Measurements from ENCODE around the gene SIPA1L3. TPM values are rescaled to one million over a fixed set of nuclear protein-coding genes. Genes with fewer than 3 reads are reported as not detected.

SIPA1L3 gene
- total and polyA plus RNA-seq, 2 experiments from 2014 or later: 15.7 to 54.1 TPM

GRCh38 chr19:38173291-38174041 lies 266.5 kb downstream of the SIPA1L3 start (continued):
- TF ChIP-seq, protein P1, sequence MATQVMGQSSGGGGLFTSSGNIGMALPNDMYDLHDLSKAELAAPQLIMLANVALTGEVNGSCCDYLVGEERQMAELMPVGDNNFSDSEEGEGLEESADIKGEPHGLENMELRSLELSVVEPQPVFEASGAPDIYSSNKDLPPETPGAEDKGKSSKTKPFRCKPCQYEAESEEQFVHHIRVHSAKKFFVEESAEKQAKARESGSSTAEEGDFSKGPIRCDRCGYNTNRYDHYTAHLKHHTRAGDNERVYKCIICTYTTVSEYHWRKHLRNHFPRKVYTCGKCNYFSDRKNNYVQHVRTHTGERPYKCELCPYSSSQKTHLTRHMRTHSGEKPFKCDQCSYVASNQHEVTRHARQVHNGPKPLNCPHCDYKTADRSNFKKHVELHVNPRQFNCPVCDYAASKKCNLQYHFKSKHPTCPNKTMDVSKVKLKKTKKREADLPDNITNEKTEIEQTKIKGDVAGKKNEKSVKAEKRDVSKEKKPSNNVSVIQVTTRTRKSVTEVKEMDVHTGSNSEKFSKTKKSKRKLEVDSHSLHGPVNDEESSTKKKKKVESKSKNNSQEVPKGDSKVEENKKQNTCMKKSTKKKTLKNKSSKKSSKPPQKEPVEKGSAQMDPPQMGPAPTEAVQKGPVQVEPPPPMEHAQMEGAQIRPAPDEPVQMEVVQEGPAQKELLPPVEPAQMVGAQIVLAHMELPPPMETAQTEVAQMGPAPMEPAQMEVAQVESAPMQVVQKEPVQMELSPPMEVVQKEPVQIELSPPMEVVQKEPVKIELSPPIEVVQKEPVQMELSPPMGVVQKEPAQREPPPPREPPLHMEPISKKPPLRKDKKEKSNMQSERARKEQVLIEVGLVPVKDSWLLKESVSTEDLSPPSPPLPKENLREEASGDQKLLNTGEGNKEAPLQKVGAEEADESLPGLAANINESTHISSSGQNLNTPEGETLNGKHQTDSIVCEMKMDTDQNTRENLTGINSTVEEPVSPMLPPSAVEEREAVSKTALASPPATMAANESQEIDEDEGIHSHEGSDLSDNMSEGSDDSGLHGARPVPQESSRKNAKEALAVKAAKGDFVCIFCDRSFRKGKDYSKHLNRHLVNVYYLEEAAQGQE (IDR thresholded peaks at IDR 0.05; ENCODE audit: unreplicated experiment): no peak
- TF ChIP-seq EZH2 (IDR thresholded peaks at IDR 0.05; ENCODE audit: low read depth, unreplicated experiment): no peak
- TF ChIP-seq POLR2AphosphoS5 (IDR thresholded peaks at IDR 0.05; ENCODE audit: low read depth): no peak
- TF ChIP-seq NANOG (IDR thresholded peaks at IDR 0.05; ENCODE audit: borderline replicate concordance): no peak
- no peak for TF ChIP-seq CTCF (conservative IDR thresholded peaks at IDR 0.05; ENCODE audit: low read depth in 2 of 2)
- TF ChIP-seq ZNF331 (CRISPR knock-in tag; IDR thresholded peaks at IDR 0.05; ENCODE audit: low read depth): no peak
- no peak for TF ChIP-seq EZH2phosphoT487 (IDR thresholded peaks at IDR 0.05; ENCODE audit: unreplicated experiment)
- no peak for TF ChIP-seq ZNF114 (CRISPR knock-in tag; IDR thresholded peaks at IDR 0.05)

DNA sequence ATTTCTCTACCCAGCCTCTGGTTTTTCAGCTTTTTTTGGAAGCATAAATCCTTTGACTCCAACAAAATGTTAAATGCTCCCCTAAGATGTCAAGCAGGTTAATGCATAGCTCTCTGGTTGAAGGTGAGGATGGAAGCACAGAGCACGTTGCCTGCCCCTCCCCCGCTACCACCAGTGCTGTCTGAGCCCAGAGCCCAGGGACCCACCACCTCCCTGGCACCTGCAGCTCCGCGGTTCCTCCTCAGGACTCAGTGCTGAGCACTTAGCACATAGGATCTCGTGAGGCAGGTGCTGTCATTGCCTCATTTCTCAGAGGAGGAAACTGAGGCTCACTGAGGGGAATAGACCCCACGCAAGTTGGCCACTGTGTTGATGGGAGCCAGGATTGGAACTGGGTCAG lies 268.4 kb downstream of the SIPA1L3 start:
- no peaks in the 10 kb centered on the region for H3K27me3 ChIP-seq (ENCODE audit: insufficient read depth)
- peaks cover 6% of the 10 kb centered on the region for H3K9me3 Mint-ChIP-seq
- H4K20me1 ChIP-seq (replicated peaks; ENCODE audit: insufficient read depth): 0 out of 2 replicates have a peak, but pooled peaks cover 4% of the 10 kb centered on the region
- H3K27me3 Mint-ChIP-seq (ENCODE audit: insufficient read depth, low read depth, poor library complexity): peaks cover 8% of the 10 kb centered on the region
- H3K4me1 Mint-ChIP-seq: peaks cover 8% of the 10 kb centered on the region
- peaks cover 15% of the 10 kb centered on the region for H3K36me3 Mint-ChIP-seq (ENCODE audit: low read depth)
- no peaks in the 10 kb centered on the region for H3K36me3 ChIP-seq (ENCODE audit: insufficient read depth)
- H3K27ac Mint-ChIP-seq: no peak overlapping the region
- peak; percentile 51 for ATAC-seq
- no peaks in the 10 kb centered on the region for H3F3A ChIP-seq (replicated peaks; ENCODE audit: low read depth)
- H2AFZ ChIP-seq: no peak overlapping the region
- H3K27ac ChIP-seq (ENCODE audit: low read depth): no peak overlapping the region
- no peak overlapping the region for H3K4me2 ChIP-seq
- no peak overlapping the region for H3K4me3 ChIP-seq
- H3K4me1 ChIP-seq (ENCODE audit: insufficient read depth): no peaks in the 10 kb centered on the region
- no peak for DNase-seq (ENCODE audit: low spot score)
- no peak overlapping the region for H3K4me3 Mint-ChIP-seq
- no peaks in the 10 kb centered on the region for H3K9me2 ChIP-seq (ENCODE audit: insufficient read depth)
- no peaks in the 10 kb centered on the region for H3K79me2 ChIP-seq (replicated peaks; ENCODE audit: insufficient read depth)
- TF ChIP-seq POLR2AphosphoS5 (IDR thresholded peaks at IDR 0.05; ENCODE audit: low read depth) (no peak), STAT1 (IDR thresholded peaks at IDR 0.05; ENCODE audit: unreplicated experiment) (no peak), EZH2phosphoT487 (IDR thresholded peaks at IDR 0.05; ENCODE audit: unreplicated experiment) (no peak), ZNF331 (CRISPR knock-in tag; IDR thresholded peaks at IDR 0.05; ENCODE audit: low read depth) (no peak), ZNF114 (CRISPR knock-in tag; IDR thresholded peaks at IDR 0.05) (no peak), JUNB (IDR thresholded peaks at IDR 0.05; ENCODE audit: unreplicated experiment) (no peak), CTCF (conservative IDR thresholded peaks at IDR 0.05; ENCODE audit: low read depth in 2 of 2) (no peak), EZH2 (IDR thresholded peaks at IDR 0.05; ENCODE audit: low read depth, unreplicated experiment) (no peak), ETS1 (IDR thresholded peaks at IDR 0.05) (no peak), CREB1 (CRISPR knock-in tag; IDR thresholded peaks at IDR 0.05; ENCODE audit: low read depth) (no peak)
- TF ChIP-seq, protein P1 (IDR thresholded peaks at IDR 0.05; ENCODE audit: unreplicated experiment): no peak

Data from GM23338 (cell line).